Fibroblast of the aortic adventitia (primary cell): ENCODE results near the gene TIFAB. TPM values are rescaled to one million over a fixed set of nuclear protein-coding genes. Genes with fewer than 3 reads are reported as not detected.

Experiments used
- DNase-seq: peaks from one replicate; pipeline ENCODE4 v3.0.0-alpha.2; 2010; ENCODE audit warnings: low read depth
- H3K4me3 ChIP-seq: 2 replicates; pipeline ENCODE4 v1.5.1; 2011; ENCODE audit warnings: low read depth, mild to moderate bottlenecking, control low read depth, low read length, moderate library complexity
- total RNA-seq: library from RNA; depleted of rRNA; stranded (reverse); fragments of >200 nt; gene quantifications from 2 replicates; pipeline ENCODE4 v1.2.3, GENCODE V29; 2012; ENCODE audit warnings: low replicate concordance
- TF ChIP-seq, protein P1 (sequence below): IDR thresholded peaks from 2 replicates; pipeline ENCODE4 v1.5.1; 2011; ENCODE audit warnings: mild to moderate bottlenecking, low read length, control low read depth, inconsistent platforms; ENCODE audit not compliant: insufficient read depth

Gene TIFAB
- total RNA-seq, 1 donor = not detected

DNA sequence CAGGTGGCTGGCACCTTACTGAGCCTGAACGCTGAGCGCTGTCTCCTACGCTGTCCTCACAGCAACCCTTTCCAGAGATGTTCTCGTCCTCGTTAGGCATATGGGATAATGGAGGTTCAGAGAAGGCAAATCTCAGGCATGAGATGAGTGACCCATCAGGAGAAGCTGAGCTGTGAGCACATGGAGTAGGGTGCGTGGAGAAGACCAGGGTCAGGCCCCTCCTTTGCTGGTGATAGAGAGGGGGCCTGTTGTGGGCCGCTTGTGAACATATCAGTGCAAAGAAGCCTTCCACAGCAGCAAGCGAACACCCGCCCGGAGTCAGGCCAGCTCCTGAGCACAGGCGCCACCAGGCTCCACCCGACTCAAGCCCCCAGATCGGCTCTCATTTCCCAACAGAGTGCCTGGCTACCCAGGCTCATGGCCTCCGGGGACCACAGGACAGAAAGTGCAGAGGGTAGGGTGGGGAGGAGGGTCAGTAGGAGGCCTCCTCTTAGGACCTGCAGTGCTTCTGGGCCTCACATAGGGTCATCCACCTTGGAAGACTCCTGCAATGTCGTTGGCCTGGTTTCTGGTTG lies 15.0 kb upstream of the TIFAB start:
- TF ChIP-seq, protein P1, sequence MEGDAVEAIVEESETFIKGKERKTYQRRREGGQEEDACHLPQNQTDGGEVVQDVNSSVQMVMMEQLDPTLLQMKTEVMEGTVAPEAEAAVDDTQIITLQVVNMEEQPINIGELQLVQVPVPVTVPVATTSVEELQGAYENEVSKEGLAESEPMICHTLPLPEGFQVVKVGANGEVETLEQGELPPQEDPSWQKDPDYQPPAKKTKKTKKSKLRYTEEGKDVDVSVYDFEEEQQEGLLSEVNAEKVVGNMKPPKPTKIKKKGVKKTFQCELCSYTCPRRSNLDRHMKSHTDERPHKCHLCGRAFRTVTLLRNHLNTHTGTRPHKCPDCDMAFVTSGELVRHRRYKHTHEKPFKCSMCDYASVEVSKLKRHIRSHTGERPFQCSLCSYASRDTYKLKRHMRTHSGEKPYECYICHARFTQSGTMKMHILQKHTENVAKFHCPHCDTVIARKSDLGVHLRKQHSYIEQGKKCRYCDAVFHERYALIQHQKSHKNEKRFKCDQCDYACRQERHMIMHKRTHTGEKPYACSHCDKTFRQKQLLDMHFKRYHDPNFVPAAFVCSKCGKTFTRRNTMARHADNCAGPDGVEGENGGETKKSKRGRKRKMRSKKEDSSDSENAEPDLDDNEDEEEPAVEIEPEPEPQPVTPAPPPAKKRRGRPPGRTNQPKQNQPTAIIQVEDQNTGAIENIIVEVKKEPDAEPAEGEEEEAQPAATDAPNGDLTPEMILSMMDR = no peak
- no peak for DNase-seq
- H3K4me3 ChIP-seq = no peak overlapping the region

- H3K4me3 ChIP-seq = peak overlapping the region; percentile 33
- TF ChIP-seq, protein P1 = peak; percentile 94
These were observed 14.3 kb upstream of the TIFAB start for GRCh38 chr5:135466178-135467050.

DNA sequence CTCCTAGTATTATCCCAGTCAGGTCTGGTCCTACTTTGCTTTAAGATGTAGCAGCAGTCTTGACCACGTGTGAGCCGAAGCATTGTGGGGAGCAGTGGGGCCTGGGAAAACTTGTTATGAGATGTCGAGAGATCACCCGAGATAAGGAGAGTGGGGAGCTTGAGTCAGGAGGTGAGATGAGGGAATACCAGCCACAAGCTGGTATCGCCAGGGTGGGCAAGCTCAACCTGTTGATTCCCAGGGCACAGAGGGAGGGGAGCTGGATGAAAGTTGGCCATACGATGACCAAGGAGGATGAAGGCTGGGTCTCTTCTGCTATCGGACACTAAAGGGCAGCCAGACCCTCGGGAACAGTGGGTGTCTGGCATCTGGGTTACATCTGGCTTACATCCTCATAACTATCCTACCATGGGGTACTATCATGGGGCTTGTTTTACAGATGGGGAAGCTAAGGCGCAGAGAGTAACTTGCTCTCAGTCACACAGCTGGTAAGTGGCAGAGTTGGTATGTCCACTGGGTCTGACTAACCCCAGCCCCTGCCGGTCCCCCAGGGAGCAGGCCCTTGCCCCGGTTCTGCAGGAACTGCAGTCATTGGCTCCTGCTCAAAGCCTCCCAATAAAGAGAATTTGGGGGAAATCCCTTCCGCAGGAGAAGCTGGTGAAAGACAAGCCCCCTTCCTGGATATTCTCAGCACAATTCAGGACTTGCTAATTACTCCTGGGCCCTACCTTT lies 13.4 kb upstream of the TIFAB start:
- no peak for DNase-seq
- TF ChIP-seq, protein P1 = no peak

More at GRCh38 chr5:135466178-135467050, 14.3 kb upstream of the TIFAB start:
- peak; percentile 67 for DNase-seq

DNA sequence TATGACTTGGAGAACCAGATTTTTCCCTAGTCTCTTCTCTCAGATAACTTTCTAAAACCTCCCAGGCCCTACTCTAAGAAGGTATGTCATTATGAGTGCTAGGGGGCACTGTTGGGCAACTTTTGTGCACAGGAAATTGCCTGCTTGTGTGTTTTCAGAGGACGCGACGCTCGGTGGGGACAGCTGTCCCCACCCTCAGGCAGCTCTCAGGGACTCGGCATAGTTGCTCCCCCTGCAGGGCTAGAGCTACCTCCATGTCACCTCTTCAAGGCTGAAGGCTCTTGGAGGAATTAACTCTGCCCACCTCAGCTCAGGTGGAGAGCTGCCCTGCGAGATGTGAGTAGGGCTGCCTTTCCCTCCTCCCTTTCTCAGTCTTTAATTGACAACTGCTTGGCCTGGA lies 10.2 kb upstream of the TIFAB start:
- DNase-seq = peak; percentile 49
- TF ChIP-seq, protein P1 = peak; percentile 46
- H3K4me3 ChIP-seq = no peak overlapping the region

More for the DNA sequence above, 13.4 kb upstream of the TIFAB start:
- H3K4me3 ChIP-seq = no peak overlapping the region

DNA sequence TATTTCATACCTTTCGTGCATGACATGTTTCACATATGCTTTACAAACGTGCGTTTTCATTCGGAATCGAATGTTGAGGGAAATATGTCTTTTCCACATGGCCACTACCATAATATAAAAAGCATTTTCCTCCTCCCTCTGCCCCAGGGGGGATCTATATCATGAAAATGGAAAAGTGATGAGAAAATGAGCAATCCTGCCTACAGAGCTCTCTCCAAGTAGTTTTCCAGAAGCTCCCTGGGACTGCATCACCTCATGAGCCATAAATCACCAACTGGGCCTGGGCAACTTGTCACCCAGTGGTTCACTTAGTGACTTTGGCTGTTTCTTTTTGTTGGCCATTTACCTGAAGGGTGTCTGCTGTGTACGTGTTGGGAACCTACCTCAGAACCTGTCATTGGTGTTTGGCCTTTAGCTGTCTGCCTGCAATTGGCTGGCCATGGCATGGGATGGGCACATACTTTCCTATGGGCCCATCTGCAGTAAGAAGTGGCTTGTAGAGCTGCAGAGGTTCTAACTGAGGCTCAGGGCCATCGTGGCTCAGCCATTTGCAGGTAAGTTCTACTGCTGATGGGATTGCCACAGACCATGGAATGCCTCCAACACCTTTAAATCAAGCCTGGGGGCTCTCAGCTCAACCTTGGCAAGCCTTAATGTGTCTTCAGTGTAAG lies 9.5 kb upstream of the TIFAB start:
- TF ChIP-seq, protein P1 = no peak
- DNase-seq = no peak
- H3K4me3 ChIP-seq = no peak overlapping the region
